HCT116 (cell line): ENCODE results near the gene SIVA1.
A peak's percentile ranks its signal among the peaks of the same experiment; 100 is the strongest.

ENCODE experiments used
- ATF3 ChIP-seq: IDR thresholded peaks from 2 replicates; pipeline ENCODE4 v1.6.1; 2012
- CTCF ChIP-seq, 3 experiments: fragments of 200-600 bp in 1 of 3; sonication (generic) in 1 of 3; IDR thresholded peaks in 2 of 3; conservative IDR thresholded peaks in 1 of 3; 2 replicates each; pipeline ENCODE4 v1.5.1; 2012 to 2017; ENCODE audit warnings: low read depth in 2 of 3, low read length in 2 of 3, antibody characterized with exemption in 1 of 3, borderline replicate concordance in 1 of 3, control low read depth in 1 of 3, mild to moderate bottlenecking in 1 of 3, mixed read lengths in 1 of 3, mixed run types in 1 of 3, moderate library complexity in 1 of 3; ENCODE audit not compliant: insufficient read depth in 1 of 3
- EZH2 ChIP-seq: fragments of 200-600 bp; sonication (generic); IDR thresholded peaks from 2 replicates; pipeline ENCODE4 v1.6.1; 2017; ENCODE audit warnings: antibody characterized with exemption, mixed run types
- EZH2phosphoT487 ChIP-seq: fragments of 200-600 bp; IDR thresholded peaks from 2 replicates; pipeline ENCODE4 v1.6.1; 2018; ENCODE audit warnings: antibody characterized with exemption, borderline replicate concordance
- JUND ChIP-seq: IDR thresholded peaks from 2 replicates; pipeline ENCODE4 v1.6.1; 2012
- MAX ChIP-seq: IDR thresholded peaks from 2 replicates; pipeline ENCODE4 v1.6.1; 2012
- POLR2A ChIP-seq: IDR thresholded peaks from 2 replicates; pipeline ENCODE4 v1.7.0; 2011; ENCODE audit warnings: borderline replicate concordance; ENCODE audit not compliant: insufficient read depth, insufficient read length; ENCODE audit errors: extremely low read depth
- POLR2AphosphoS5 ChIP-seq: IDR thresholded peaks from 2 replicates; pipeline ENCODE4 v1.6.1; 2011; ENCODE audit warnings: mild to moderate bottlenecking, low read depth, low read length, moderate library complexity
- REST ChIP-seq: IDR thresholded peaks from 2 replicates; pipeline ENCODE4 v1.6.1; 2012; ENCODE audit warnings: low read depth
- SRF ChIP-seq: IDR thresholded peaks from 2 replicates; pipeline ENCODE4 v1.6.1; 2012; ENCODE audit warnings: low read depth
- TCF7L2 ChIP-seq: IDR thresholded peaks from 2 replicates; pipeline ENCODE4 v1.7.0; 2011; ENCODE audit warnings: borderline replicate concordance, inconsistent platforms; ENCODE audit not compliant: insufficient read depth, insufficient read length; ENCODE audit errors: extremely low read depth
- ZNF274 ChIP-seq: fragments of 200-500 bp; sonication (Bioruptor generic); IDR thresholded peaks from 2 replicates; pipeline ENCODE4 v1.6.1; 2014; ENCODE audit warnings: mild to moderate bottlenecking, low read depth, low read length, inconsistent platforms

- TF ChIP-seq TCF7L2 (no peak), POLR2AphosphoS5 (no peak), ZNF274 (no peak), EZH2phosphoT487 (no peak), POLR2A (no peak), CTCF (IDR thresholded peaks at IDR 0.05 in 2 of 3, conservative IDR thresholded peaks at IDR 0.05 in 1 of 3; ENCODE audit: borderline replicate concordance in 1 of 3, insufficient read depth in 1 of 3, low read depth in 2 of 3, low read length in 2 of 3) (peak in 2 of 3 experiments; percentile 16 to 25; a peak in 1 of 6 replicates), EZH2 (no peak), MAX (no peak), ATF3 (no peak), JUND (no peak), SRF (no peak), REST (no peak)
Measured at GRCh38 chr14:104726600-104727451, 26.1 kb upstream of the SIVA1 start.
